Neuron (in vitro differentiated cells): Measurements from ENCODE around the gene CLDN11.

Source experiments
- H2AFZ ChIP-seq: one replicate; pipeline ENCODE4 v1.6.1; 2013; ENCODE audit warnings: low read depth, mild to moderate bottlenecking, inconsistent platforms, low read length, moderate library complexity
- H3K27me3 ChIP-seq: one replicate; pipeline ENCODE4 v1.6.1; 2013; ENCODE audit warnings: low read length; ENCODE audit not compliant: insufficient read depth
- H3K36me3 ChIP-seq: one replicate; pipeline ENCODE4 v1.6.1; 2013; ENCODE audit warnings: low read length; ENCODE audit not compliant: insufficient read depth
- H3K4me1 ChIP-seq: one replicate; pipeline ENCODE4 v1.6.1; 2013; ENCODE audit warnings: low read length; ENCODE audit not compliant: insufficient read depth
- H3K4me3 ChIP-seq: 2 replicates; pipeline ENCODE4 v1.5.1; 2013; ENCODE audit warnings: mild to moderate bottlenecking, low read length, moderate library complexity
- H3K9me3 ChIP-seq: one replicate; pipeline ENCODE4 v1.6.1; 2013; ENCODE audit warnings: low read length

The CLDN11 gene

DNA sequence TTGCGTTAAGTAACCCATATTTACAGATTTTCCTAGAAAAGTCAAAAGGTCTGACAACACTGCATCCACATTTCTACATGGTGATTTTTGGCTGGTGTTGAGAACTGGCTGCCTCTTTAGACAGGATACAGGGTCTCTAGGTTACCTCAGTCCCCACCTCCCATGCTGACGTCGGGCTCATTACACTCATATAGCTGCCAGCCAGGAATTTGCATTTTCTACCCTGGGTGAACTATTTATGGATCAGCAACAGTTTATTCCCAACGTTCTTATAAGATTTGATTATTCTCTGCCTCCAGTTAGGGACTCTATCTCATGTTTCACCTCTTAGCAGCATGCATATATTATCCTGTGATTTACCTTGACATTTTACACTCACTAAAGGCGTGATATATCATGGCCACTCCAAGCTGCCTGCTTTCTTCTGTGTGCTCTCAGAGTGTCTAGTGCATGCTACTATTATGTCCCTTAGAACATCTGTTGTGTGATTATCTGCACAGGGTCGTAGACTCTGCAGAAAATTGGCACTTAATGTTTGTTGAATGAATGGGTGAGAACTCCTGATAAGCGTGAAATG, 49.0 kb downstream of the CLDN11 start:
- Histone ChIP-seq H3K9me3 (no peaks in the 10 kb centered on the region), H3K27me3 (no peaks in the 10 kb centered on the region), H3K36me3 (no peaks in the 10 kb centered on the region), H3K4me1 (peaks cover 2% of the 10 kb centered on the region), H3K4me3 (no peak overlapping the region), H2AFZ (no peak overlapping the region)

- Histone ChIP-seq H3K27me3 (no peaks in the 10 kb centered on the region), H3K36me3 (no peaks in the 10 kb centered on the region), H3K9me3 (no peaks in the 10 kb centered on the region), H3K4me1 (peaks cover 2% of the 10 kb centered on the region), H3K4me3 (no peak overlapping the region), H2AFZ (no peak overlapping the region)
Measured at GRCh38 chr3:170469151-170470062, 50.7 kb downstream of the CLDN11 start.

GRCh38 chr3:170470063-170471016, 51.7 kb downstream of the CLDN11 start:
- Histone ChIP-seq H3K4me3 (no peak overlapping the region), H3K36me3 (no peaks in the 10 kb centered on the region), H3K27me3 (no peaks in the 10 kb centered on the region), H3K9me3 (no peaks in the 10 kb centered on the region), H3K4me1 (peaks cover 2% of the 10 kb centered on the region), H2AFZ (no peak overlapping the region)

DNA sequence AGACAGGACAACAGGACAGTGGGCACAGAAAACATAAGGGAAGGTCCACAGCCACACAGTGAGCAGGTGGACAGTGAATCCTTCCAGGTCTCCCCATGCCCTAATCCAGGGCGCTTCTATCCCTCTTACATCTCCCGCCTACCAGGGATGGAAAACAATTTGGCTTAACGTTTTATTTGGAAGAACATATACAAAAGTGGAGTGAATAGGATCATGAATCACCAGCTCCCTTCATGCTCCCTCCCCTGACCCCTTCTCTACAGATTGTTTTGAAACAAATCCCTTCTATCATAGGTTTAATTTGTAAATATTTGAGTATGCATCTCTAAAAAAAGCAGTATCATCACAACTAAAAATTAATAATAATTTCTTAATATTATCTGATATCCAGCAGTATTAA, 52.5 kb downstream of the CLDN11 start:
- no peaks in the 10 kb centered on the region for H3K36me3 ChIP-seq
- H3K4me3 ChIP-seq: no peak overlapping the region
- H3K9me3 ChIP-seq: no peaks in the 10 kb centered on the region

GRCh38 chr3:170473358-170473757, 54.7 kb downstream of the CLDN11 start:
- no peaks in the 10 kb centered on the region for H3K27me3 ChIP-seq
- no peaks in the 10 kb centered on the region for H3K9me3 ChIP-seq
- H3K4me1 ChIP-seq: peaks cover 2% of the 10 kb centered on the region
- H3K36me3 ChIP-seq: no peaks in the 10 kb centered on the region
- no peak overlapping the region for H2AFZ ChIP-seq
- no peak overlapping the region for H3K4me3 ChIP-seq

More for the DNA sequence above, 52.5 kb downstream of the CLDN11 start:
- Histone ChIP-seq H2AFZ (no peak overlapping the region), H3K4me1 (peaks cover 2% of the 10 kb centered on the region), H3K27me3 (no peaks in the 10 kb centered on the region)

GRCh38 chr3:170475092-170475685, 56.5 kb downstream of the CLDN11 start:
- Histone ChIP-seq H3K9me3 (no peaks in the 10 kb centered on the region), H2AFZ (no peak overlapping the region), H3K27me3 (no peaks in the 10 kb centered on the region), H3K4me3 (no peak overlapping the region), H3K4me1 (peaks cover 2% of the 10 kb centered on the region), H3K36me3 (no peaks in the 10 kb centered on the region)

GRCh38 chr3:170476291-170476690, 57.6 kb downstream of the CLDN11 start:
- Histone ChIP-seq H2AFZ (no peak overlapping the region), H3K36me3 (no peaks in the 10 kb centered on the region), H3K27me3 (no peaks in the 10 kb centered on the region), H3K9me3 (no peaks in the 10 kb centered on the region), H3K4me1 (no peaks in the 10 kb centered on the region), H3K4me3 (no peak overlapping the region)

GRCh38 chr3:170477395-170477794, 58.7 kb downstream of the CLDN11 start:
- Histone ChIP-seq H3K36me3 (no peaks in the 10 kb centered on the region), H2AFZ (no peak overlapping the region), H3K4me3 (no peak overlapping the region), H3K4me1 (no peaks in the 10 kb centered on the region), H3K9me3 (no peaks in the 10 kb centered on the region), H3K27me3 (no peaks in the 10 kb centered on the region)

- Histone ChIP-seq H2AFZ (no peak overlapping the region), H3K27me3 (no peaks in the 10 kb centered on the region), H3K4me3 (no peak overlapping the region), H3K36me3 (no peaks in the 10 kb centered on the region), H3K4me1 (no peaks in the 10 kb centered on the region), H3K9me3 (no peaks in the 10 kb centered on the region)
Measured at GRCh38 chr3:170480111-170480510, 61.4 kb downstream of the CLDN11 start.

- Histone ChIP-seq H3K9me3 (no peaks in the 10 kb centered on the region), H2AFZ (no peak overlapping the region), H3K4me1 (no peaks in the 10 kb centered on the region), H3K36me3 (no peaks in the 10 kb centered on the region), H3K27me3 (no peaks in the 10 kb centered on the region), H3K4me3 (no peak overlapping the region)
Measured at GRCh38 chr3:170482199-170482598, 63.5 kb downstream of the CLDN11 start.

- H3K9me3 ChIP-seq: no peaks in the 10 kb centered on the region
Measured at GRCh38 chr3:170483485-170484262, 65.0 kb downstream of the CLDN11 start.

More at GRCh38 chr3:170483485-170484262, 65.0 kb downstream of the CLDN11 start:
- Histone ChIP-seq H3K36me3 (no peaks in the 10 kb centered on the region), H2AFZ (no peak overlapping the region), H3K4me3 (no peak overlapping the region), H3K27me3 (no peaks in the 10 kb centered on the region), H3K4me1 (no peaks in the 10 kb centered on the region)
